Skeletal muscle satellite cell (primary cell): ENCODE measurements around the gene TIGD2.
"Not testable (repeated sequence)": the region's sequence is repeated elsewhere in the genome, so short reads cannot be mapped to it uniquely, and the experiment has no call there.

Experiments
- H3K27me3 ChIP-seq: 2 replicates; pipeline ENCODE4 v1.7.0; 2013; ENCODE audit warnings: low read length; ENCODE audit not compliant: control insufficient read depth, insufficient read depth
- H3K36me3 ChIP-seq: 2 replicates; pipeline ENCODE4 v1.7.0; 2013; ENCODE audit warnings: mild to moderate bottlenecking, control low read depth, low read length; ENCODE audit not compliant: insufficient read depth
- H3K4me1 ChIP-seq: 2 replicates; pipeline ENCODE4 v1.7.0; 2013; ENCODE audit warnings: low read length; ENCODE audit not compliant: control insufficient read depth, insufficient read depth
- H3K4me2 ChIP-seq: 2 replicates; pipeline ENCODE4 v1.7.0; 2013; ENCODE audit warnings: mild to moderate bottlenecking, low read length
- H3K4me3 ChIP-seq: 2 replicates; pipeline ENCODE4 v1.7.0; 2013; ENCODE audit warnings: low read length
- H3K9ac ChIP-seq: 2 replicates; pipeline ENCODE4 v1.7.0; 2013; ENCODE audit warnings: mild to moderate bottlenecking, low read depth, low read length, moderate library complexity
- H3K9me3 ChIP-seq: replicated peaks from 2 replicates; pipeline ENCODE4 v1.7.0; 2013; ENCODE audit warnings: mild to moderate bottlenecking, control low read depth, low read length

The TIGD2 gene

DNA sequence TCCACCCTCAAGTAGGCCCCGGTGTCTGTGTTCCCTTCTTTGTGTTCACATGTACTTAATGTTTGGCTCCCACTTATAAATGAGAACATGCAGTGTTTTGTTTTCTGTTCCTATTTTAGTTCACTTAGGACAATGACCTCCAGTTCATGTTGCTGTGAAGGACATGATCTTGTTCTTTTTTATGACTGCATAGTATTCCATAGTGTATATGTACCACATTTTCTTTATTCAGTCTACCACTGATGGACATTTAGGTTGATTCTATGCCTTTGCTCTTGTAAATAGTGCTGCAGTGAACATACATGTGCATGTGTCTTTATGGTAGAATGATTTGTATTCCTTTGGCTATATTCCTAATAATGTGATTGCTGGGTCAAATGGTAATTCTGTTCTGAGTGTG lies 33.3 kb downstream of the TIGD2 start:
- not testable (repeated sequence) for H3K27me3 ChIP-seq, H3K4me2 ChIP-seq, H3K9ac ChIP-seq, H3K9me3 ChIP-seq, H3K36me3 ChIP-seq, H3K4me1 ChIP-seq, H3K4me3 ChIP-seq

DNA sequence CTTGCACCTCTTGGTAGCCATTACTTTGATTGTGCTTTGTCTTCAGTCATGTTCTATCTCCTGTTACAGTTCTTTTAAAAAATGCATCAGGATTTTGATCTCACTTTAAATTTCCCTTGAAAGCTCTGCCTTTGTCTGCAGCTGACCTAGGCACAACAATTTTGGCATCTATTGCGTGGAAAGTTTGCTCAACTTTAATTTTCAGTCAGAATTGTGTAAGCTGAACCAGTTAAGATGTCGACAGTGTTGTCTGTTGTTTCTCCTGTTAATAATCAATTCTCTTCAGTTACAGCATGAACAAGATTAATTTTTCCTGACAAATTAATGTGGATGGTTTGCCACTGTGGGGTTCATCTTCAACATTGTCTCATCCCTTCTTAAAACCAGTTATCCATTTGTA lies 34.9 kb downstream of the TIGD2 start:
- Histone ChIP-seq H3K9ac (no peak overlapping the region), H3K4me3 (no peak overlapping the region), H3K4me2 (no peak overlapping the region)

DNA sequence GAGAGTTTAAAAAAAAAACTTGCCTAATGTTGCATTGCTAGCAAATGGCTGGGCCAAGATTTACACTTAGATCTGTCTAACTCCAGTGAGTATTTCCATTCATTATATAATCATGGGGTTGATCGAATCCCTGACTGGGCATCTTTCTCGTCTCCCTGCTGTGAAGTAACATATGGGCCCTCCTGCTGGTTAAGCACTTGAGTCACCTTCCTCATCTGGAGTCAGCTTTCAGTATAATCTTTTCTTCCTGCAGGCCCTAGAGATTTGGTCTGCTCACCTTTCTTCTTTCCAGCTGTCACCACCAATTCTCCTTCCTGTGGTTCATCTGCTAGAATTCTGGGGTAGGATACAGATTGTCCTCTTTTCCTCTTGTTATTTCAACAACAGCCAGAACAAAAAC lies 41.6 kb downstream of the TIGD2 start:
- Histone ChIP-seq H3K9me3 (no peaks in the 10 kb centered on the region), H3K4me3 (no peak overlapping the region), H3K27me3 (no peaks in the 10 kb centered on the region), H3K9ac (no peak overlapping the region), H3K4me2 (no peak overlapping the region), H3K36me3 (no peaks in the 10 kb centered on the region), H3K4me1 (no peaks in the 10 kb centered on the region)

More for the DNA sequence above, 34.9 kb downstream of the TIGD2 start:
- H3K36me3 ChIP-seq: no peaks in the 10 kb centered on the region
- no peaks in the 10 kb centered on the region for H3K4me1 ChIP-seq
- H3K27me3 ChIP-seq: no peaks in the 10 kb centered on the region
- H3K9me3 ChIP-seq: no peaks in the 10 kb centered on the region

DNA sequence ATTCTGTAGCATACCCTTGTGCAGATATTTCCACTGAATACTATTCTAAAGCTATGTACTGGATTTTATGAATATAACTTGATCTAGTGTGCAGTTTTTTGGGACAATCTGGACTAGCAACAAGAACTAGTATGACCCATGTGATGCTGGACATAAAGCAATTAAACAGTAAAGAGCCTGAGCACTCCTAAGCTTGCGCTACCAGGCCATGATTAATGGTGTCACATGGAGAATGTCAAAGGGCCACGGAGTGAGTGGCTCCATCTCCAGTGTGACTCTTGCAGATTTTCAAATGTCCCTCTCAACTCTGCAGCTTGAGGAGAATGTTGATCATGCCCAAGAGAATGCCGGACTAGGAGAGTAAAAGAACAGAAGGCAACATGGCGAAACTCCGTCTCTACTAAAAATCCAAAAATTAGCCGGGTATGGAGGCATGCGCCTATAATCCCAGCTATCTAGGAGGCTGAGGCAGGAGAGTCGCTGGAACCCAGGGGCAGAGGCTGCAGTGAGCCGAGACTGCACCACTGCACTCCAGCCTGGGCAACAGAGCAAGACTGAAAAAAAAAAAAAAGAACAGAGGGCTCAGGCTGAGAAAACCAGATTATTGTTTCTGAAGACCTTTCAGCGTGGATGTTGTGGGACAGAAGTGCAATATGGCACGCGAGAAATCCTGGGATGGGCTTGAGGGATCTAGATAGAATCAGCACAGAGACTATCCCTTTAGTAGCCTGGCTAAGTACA lies 45.0 kb downstream of the TIGD2 start:
- Histone ChIP-seq H3K9me3 (no peaks in the 10 kb centered on the region), H3K4me2 (no peak overlapping the region), H3K36me3 (no peaks in the 10 kb centered on the region), H3K27me3 (no peaks in the 10 kb centered on the region), H3K4me3 (no peak overlapping the region), H3K4me1 (no peaks in the 10 kb centered on the region), H3K9ac (no peak overlapping the region)

DNA sequence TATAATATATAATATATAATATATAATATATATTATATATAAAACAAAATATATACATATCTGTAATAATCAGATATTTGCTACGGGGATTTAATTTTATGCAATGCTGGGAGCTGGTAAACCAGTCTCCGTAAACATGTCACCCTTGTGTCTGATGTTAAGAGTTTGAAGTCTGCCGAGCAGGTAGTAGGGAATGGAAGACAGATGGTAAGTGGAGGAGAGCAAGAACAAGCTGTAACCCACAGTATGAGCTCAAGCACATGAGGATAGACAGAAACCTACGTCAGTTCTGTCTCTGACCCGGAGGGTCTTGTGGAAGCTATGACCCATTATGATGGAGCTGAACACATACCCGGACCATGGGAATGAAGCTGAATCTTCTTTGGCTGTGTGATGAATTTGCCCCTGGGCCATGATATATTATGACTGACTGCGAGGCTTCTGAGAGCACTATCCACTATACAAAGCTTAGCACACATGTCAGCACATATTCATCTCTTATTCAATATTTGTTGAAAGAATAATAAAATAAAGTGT lies 46.2 kb downstream of the TIGD2 start:
- Histone ChIP-seq H3K36me3 (no peaks in the 10 kb centered on the region), H3K4me3 (no peak overlapping the region), H3K9me3 (no peaks in the 10 kb centered on the region), H3K4me1 (peaks cover 5% of the 10 kb centered on the region), H3K27me3 (no peaks in the 10 kb centered on the region), H3K9ac (no peak overlapping the region), H3K4me2 (no peak overlapping the region)

DNA sequence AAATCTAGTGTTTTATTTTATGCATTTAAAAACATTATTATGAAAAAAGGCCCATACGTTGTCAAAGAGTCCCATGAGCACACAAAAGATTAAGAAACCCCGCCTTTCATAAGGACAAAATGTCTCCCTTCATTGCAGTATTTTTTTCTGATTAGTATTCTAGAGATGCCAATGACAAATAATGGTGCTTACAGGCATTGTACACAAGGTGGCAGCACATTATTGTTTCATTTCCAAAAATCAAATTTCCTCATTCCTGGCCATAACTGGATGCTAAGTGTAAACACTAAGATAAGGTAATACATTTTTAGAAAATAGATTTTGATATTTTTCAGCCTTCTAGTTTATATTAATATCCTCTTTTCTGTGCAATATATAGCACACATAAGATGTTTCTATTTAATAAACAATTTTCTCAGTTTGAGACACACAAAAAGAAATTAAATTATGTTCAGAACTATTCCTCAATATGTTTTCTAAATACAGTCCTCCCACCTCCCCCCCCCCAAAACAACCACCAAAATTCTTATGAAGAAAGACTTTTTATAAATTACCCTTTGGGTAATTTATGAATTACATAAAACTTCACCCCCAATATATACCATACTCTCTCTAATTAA lies 47.7 kb downstream of the TIGD2 start:
- Histone ChIP-seq H3K9me3 (no peaks in the 10 kb centered on the region), H3K27me3 (no peaks in the 10 kb centered on the region), H3K36me3 (no peaks in the 10 kb centered on the region)

DNA sequence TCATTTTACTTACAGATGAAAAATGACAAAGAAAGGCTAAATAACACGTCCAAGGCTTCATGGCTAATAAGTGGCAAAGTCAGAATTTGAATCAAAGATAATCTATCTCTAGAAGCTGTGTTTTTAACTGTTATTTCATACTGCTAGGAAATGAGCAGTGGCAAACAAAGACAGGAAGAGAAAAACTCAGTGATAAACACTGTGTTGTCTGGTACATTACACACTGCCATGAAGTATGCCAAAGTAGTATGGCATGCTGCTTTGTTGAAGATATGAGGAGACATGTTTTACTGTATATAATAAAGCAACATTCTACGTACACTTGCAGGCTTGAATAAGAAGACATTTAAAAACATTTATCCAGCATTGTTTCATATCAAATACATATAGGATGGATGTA lies 49.5 kb downstream of the TIGD2 start:
- no peaks in the 10 kb centered on the region for H3K9me3 ChIP-seq
- peaks cover 5% of the 10 kb centered on the region for H3K4me1 ChIP-seq
- H3K4me2 ChIP-seq: no peak overlapping the region
- no peak overlapping the region for H3K4me3 ChIP-seq
- no peaks in the 10 kb centered on the region for H3K27me3 ChIP-seq
- no peaks in the 10 kb centered on the region for H3K36me3 ChIP-seq
- no peak overlapping the region for H3K9ac ChIP-seq

More for the DNA sequence above, 47.7 kb downstream of the TIGD2 start:
- peak overlapping the region; percentile 45 for H3K9ac ChIP-seq
- peaks cover 5% of the 10 kb centered on the region for H3K4me1 ChIP-seq
- H3K4me3 ChIP-seq: no peak overlapping the region
- no peak overlapping the region for H3K4me2 ChIP-seq

DNA sequence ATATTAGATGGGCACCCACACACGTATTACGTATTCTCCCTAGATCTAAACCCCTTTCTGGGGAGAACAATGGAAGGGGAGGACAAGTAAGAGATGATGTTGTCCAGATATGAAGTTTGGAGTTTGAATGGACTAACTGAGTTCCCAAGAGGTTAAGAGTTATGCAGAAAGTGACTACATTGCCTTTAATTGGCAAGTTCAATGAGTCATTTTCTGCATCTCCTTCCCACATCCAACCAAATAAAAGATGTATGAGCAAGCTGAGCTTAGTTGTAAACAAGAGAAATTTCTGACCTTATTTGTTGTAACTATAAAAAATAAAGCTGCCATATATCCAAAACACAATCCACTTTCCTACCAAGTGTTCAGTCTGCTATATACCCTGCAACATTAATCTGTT lies 50.5 kb downstream of the TIGD2 start:
- Histone ChIP-seq H3K4me1 (peaks cover 5% of the 10 kb centered on the region), H3K9ac (no peak overlapping the region), H3K4me3 (no peak overlapping the region), H3K36me3 (no peaks in the 10 kb centered on the region), H3K9me3 (no peaks in the 10 kb centered on the region), H3K4me2 (no peak overlapping the region), H3K27me3 (no peaks in the 10 kb centered on the region)

DNA sequence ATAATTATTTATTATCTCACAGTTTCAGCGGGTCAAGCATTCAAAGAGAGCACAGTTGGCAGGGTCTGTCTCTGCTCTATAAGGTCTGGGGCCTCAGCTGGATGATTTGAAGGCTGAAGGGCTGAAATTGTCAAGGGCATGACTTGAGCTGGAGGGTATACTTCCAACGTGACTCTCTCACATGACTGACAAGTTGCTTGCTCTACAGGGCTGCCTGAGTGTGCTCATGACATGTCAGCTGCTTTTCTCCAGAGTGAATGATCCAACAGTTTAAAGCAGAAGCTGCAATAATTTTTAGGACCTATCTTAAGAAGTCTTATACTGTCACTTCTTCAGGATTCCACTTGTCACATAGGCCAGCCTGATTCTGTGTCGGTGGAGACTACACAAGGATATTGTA lies 51.2 kb downstream of the TIGD2 start:
- H3K36me3 ChIP-seq: no peaks in the 10 kb centered on the region
- H3K27me3 ChIP-seq: no peaks in the 10 kb centered on the region
- H3K4me2 ChIP-seq: no peak overlapping the region
- no peak overlapping the region for H3K4me3 ChIP-seq
- H3K4me1 ChIP-seq: peaks cover 5% of the 10 kb centered on the region
- H3K9me3 ChIP-seq: no peaks in the 10 kb centered on the region
- H3K9ac ChIP-seq: no peak overlapping the region

DNA sequence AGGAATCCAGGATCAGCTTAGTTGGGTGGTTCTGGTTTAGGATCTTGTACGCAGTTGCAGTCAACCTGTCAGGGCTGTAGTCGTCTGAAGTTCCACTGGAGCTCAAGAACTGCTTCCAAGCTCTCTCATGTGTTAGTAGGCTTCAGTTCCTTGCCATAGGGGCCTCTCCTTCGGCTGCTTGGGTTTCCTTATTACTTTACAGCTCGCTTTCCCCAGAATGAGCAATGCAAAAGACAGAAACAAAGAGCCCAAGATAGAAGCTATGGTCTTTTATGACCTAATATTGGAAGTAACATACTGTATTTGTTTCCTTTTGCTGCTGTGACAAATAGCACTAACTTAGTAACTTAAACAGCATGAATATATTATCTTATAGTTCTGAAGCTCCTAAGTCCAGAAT lies 51.7 kb downstream of the TIGD2 start:
- no peak overlapping the region for H3K4me3 ChIP-seq
- H3K9ac ChIP-seq: no peak overlapping the region
- H3K36me3 ChIP-seq: no peaks in the 10 kb centered on the region
- H3K27me3 ChIP-seq: no peaks in the 10 kb centered on the region
- no peaks in the 10 kb centered on the region for H3K9me3 ChIP-seq
- peaks cover 5% of the 10 kb centered on the region for H3K4me1 ChIP-seq
- H3K4me2 ChIP-seq: no peak overlapping the region

DNA sequence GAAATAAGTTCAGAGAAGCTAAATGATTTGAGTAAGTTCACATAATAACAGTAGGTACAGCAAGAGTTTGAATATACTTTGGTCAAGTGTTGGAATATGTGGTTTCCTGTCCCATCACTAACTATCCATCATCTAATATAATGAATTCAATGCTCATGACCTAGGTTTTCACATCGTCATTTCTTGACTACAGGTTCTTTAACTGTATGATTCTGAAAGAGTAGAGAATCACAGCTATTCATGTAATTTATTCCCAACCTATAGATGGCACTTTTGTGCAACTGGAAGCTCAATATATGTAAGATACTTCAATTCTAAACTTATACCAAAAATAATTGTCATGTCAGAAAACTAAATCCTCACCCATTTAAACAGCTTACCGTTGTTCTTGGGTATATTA lies 53.1 kb downstream of the TIGD2 start:
- H3K4me2 ChIP-seq: no peak overlapping the region
- H3K36me3 ChIP-seq: no peaks in the 10 kb centered on the region
- H3K9ac ChIP-seq: no peak overlapping the region
- peaks cover 5% of the 10 kb centered on the region for H3K4me1 ChIP-seq
- no peak overlapping the region for H3K4me3 ChIP-seq
- H3K9me3 ChIP-seq: no peaks in the 10 kb centered on the region
- no peaks in the 10 kb centered on the region for H3K27me3 ChIP-seq
